GM19043 (cell line): ENCODE results near the gene HMCES.
"Not testable (repeated sequence)": the region's sequence is repeated elsewhere in the genome, so short reads cannot be mapped to it uniquely, and the experiment has no call there.

Experiments
- ATAC-seq: cut with Tn5 transposase; IDR thresholded peaks from one replicate; pipeline ENCODE4 v1.9.1; 2021; ENCODE audit warnings: low read depth; ENCODE audit not compliant: unreplicated experiment

HMCES gene

DNA sequence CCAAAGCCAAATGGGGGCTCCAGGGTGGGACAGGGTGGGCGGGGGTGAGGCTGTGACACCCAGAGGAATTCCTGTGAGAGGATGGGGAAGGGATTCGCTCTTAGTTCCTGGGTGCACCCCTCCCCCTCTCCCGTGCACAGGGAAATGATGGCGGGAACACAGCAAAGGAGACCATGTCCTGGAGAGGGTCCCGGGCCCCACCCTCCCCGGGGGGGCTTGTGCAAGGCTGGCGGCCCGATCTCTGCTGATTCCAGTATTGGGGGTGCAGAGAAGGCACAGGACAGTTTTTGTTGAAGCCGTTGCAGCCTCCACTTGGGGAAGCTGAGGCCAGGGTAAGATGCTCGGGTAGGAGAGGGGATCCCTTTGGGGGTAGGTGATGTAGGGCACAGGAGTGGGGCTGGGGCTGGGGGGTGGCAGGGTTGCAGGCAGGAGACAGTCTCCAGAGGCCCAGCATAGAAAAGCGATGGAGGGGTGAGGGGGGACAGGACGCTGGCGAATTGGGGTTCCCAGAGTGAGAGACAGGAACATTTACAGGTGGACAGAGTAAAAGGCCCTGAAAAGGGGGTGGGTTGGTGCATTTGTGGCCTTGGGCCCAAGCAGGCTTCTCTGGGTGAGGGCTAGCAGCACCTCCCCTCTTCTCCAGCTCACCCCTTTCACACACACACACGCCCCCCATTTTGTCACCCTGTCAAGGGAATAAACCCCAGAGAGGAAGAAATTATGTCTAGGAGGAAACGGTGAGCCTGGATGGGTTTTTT lies 38.5 kb downstream of the HMCES start:
- no peak for ATAC-seq

- no peak for ATAC-seq
These were observed 39.2 kb downstream of the HMCES start for GRCh38 chr3:129317848-129318247.

- no peak for ATAC-seq
These were observed 40.3 kb downstream of the HMCES start for GRCh38 chr3:129318921-129319320.

- ATAC-seq, result no peak
These were observed 41.6 kb downstream of the HMCES start for GRCh38 chr3:129320261-129320660.

DNA sequence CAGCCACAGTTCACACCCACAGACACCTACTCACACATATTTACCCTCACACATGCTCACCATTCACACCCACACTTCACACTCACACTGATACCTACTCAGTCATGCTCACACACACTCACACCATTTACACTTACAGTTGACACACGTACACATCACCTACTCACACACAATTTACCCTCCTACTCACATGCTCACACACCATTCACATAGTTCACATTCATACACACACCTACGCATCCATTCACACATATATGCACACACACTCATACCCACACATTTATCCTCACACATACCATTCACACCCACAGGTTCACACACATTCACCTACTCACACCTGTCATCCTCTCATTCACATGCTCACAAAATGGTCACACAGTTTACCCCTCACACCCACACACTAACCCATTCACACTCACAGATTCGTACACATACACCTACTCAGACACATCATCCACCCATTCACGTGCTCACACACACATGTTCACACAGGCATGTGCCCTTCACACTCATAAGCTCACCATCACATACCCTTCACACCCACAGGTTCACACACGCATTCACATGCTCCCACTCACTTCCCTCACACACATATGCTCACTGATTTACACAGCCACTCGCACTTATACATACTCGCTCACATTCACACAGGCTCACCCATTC lies 42.3 kb downstream of the HMCES start:
- ATAC-seq, result no peak

GRCh38 chr3:129321887-129322286 lies 43.2 kb downstream of the HMCES start:
- no peak for ATAC-seq

- ATAC-seq, result no peak
These were observed 45.1 kb downstream of the HMCES start for GRCh38 chr3:129323651-129324294.

- ATAC-seq, result no peak
These were observed 46.2 kb downstream of the HMCES start for GRCh38 chr3:129324855-129325254.

- no peak for ATAC-seq
These were observed 46.7 kb downstream of the HMCES start for GRCh38 chr3:129325383-129325782.

GRCh38 chr3:129326138-129326537 lies 47.5 kb downstream of the HMCES start:
- ATAC-seq, result no peak

- ATAC-seq, result no peak
These were observed 47.9 kb downstream of the HMCES start for GRCh38 chr3:129326595-129326994.

- ATAC-seq, result no peak
These were observed 48.8 kb downstream of the HMCES start for GRCh38 chr3:129327510-129327909.

DNA sequence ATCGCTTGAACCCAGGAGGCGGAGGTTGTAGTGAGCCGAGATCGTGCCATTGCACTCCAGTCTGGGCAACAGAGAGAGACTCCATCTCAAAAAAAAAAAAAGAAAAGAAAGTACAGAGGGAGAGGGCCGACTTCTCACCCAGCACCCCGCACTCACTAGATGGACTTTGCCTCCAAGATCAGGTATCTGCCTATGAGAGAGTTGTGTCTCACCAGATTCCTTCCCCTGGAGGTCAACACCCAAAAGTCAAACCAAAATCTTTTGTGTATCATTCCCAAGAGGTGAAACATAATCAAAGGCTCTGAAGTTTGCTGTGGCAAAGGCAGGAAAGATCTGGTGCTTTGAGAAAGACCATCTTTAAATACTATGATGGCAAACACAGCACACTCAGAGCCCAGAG lies 51.2 kb downstream of the HMCES start:
- ATAC-seq, result no peak

GRCh38 chr3:129330409-129330808 lies 51.7 kb downstream of the HMCES start:
- ATAC-seq, result no peak

DNA sequence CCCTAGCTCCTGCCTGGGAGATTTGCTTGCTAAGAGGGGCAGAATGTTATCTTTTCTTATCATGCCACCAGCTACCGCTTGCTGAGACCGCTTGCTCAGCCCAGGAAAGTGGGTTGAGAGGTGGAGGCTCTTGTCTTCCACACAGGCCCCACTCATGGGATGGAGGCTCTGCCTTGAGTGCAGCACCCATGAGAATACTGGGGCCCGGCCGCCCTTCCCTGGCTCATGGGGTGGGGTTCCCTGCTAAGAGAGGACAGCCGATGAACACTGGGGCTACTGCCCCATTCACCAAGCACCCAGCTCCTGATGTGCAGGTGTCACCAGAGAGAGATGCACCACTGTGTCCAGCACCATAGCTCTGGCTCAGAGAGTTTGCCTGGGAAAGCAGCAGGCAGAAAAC lies 55.2 kb downstream of the HMCES start:
- no peak for ATAC-seq

DNA sequence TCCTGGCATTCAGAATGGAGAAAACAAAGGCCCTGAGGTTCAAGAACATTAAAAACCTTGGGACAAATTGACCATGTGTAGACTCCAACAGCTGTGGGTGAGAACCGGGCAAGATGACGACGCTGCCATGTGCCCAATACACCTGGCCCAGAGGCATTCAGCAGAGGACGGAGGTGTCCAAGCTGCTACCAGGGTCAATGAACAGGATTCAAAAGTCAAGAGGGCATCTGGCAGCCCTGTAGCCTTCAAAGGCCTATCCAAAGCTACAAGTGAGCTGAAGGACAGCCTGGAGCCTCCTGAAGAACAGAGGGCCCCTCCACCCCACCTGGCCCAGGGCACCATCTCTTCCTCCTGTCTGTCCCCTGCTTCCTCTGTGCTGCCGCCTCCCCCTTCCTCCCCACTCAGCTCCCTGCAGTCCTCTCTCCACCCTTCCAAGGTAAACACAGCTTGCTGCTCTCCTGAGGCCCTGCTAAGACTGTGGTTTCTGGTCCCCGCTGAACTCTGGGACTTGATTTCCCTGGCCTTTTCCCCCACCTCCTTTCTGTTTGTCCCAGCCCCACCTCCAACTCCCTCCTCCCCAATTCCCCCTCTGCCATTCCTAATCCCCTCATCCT lies 57.5 kb downstream of the HMCES start:
- ATAC-seq, result no peak

DNA sequence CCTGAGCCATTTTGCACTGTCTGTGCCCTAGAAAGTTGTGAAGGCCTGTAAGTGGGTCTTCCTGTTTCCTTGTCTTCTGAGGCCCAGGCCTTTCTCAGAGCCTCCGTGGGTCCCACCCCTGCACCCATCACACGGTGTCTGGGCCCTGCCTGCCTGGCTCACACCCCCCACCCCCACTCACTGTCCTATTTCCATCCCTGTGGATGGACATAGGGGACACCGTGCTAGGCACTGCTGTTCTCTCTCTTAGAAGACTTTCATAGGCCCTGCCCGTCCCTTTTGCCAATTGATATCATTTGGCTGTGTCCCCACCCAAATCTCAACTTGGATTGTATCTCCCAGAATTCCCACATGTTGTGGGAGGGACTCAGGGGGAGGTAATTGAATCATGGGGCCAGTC lies 59.0 kb downstream of the HMCES start:
- ATAC-seq, result not testable (repeated sequence)

DNA sequence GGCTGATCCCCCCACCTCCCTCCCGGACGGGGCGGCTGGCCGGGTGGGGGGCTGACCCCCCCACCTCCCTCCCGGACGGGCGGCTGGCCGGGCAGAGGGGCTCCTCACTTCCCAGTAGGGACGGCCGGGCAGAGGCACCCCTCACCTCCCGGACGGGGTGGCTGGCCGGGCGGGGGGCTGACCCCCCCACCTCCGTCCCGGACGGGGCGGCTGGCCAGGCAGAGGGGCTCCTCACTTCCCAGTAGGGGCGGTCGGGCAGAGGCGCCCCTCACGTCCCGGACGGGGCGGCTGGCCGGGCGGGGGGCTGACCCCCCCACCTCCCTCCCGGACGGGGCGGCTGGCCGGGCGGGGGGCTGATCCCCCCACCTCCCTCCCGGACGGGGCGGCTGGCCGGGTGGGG lies 60.5 kb downstream of the HMCES start:
- not testable (repeated sequence) for ATAC-seq

- not testable (repeated sequence) for ATAC-seq
These were observed 61.2 kb downstream of the HMCES start for GRCh38 chr3:129339833-129340232.

DNA sequence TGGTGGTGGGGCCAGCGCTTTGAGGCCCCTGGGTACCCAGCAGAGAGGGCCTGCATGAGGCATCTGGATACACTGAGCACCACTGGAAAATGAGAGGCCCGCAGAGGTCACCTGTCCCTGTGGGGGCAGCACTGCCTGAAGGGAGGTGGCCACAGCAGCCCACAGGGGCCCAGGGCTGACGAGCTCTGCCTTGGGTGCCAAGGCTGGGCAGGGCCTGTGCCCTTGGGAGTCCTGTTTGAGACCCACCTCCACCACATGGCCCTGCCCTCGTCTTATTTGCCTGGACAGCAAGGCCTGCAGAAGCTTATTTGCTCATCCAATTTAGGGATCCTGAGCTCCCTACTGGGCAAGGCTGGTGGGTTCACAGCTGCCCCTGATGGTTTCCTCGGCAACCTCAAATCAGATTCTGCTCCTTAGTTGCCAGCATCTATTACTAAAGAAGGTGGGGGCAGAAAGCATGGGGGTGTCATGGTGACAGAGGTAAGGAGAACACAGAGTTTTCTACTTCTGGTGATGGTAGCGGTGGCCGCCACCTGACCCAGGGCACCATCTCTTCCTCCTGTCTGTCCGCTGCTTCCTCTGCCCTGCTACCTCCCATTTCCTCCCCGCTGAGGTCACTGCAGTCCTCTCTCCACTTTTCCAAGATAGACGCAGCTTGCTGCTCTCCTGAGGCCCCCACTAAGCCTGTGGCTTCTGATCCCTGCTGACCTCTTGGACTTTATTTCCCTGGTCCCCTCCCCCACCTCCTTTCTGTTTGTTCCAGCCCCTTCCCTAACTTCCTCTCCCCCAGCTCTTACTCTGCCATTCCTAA lies 62.9 kb downstream of the HMCES start:
- no peak for ATAC-seq
